ENCODE data around the gene C5orf52. TPM values are rescaled to one million over a fixed set of nuclear protein-coding genes. Genes with fewer than 3 reads are reported as not detected.

C5orf52 gene
- total RNA-seq, 4 donors from 2014 or later: not detected

Other genes with a start within 250 kb of the C5orf52 start
- 1 to 10 TPM; 1.2 to 4.8 (median 2.7) TPM for gene NIPAL4, start 211.3 kb upstream of the C5orf52 start, total RNA-seq
- gene ADAM19, start 95.8 kb upstream of the C5orf52 start, total RNA-seq: 10 to 100 TPM; 19.3 to 38.5 (median 31.2) TPM
- under 1 TPM in 2 of 4 donors, not detected in 2; 0.16 to 0.19 TPM for gene SOX30, start 19.1 kb upstream of the C5orf52 start, total RNA-seq
- gene THG1L, start 59.9 kb downstream of the C5orf52 start, total RNA-seq: 10 to 100 TPM; 13.2 to 20.3 (median 15.5) TPM
- 10 to 100 TPM; 14.8 to 38.4 (median 27.3) TPM for gene LSM11, start 72.2 kb downstream of the C5orf52 start, total RNA-seq
- 100 to 1,000 TPM in 2 of 4 donors, 10 to 100 TPM in 2; 69.1 to 103 (median 88.6) TPM for gene CLINT1, start 187.6 kb downstream of the C5orf52 start, total RNA-seq

All from gastroesophageal sphincter (tissue), 4 donors.